GM15510 (cell line): ENCODE data around the gene DNAJC7.

ENCODE experiments used
- POLR2A ChIP-seq: IDR thresholded peaks from 3 replicates; pipeline ENCODE4 v1.6.1; 2011; ENCODE audit warnings: borderline replicate concordance; ENCODE audit not compliant: insufficient read length; ENCODE audit errors: extremely low read depth

Gene DNAJC7

DNA sequence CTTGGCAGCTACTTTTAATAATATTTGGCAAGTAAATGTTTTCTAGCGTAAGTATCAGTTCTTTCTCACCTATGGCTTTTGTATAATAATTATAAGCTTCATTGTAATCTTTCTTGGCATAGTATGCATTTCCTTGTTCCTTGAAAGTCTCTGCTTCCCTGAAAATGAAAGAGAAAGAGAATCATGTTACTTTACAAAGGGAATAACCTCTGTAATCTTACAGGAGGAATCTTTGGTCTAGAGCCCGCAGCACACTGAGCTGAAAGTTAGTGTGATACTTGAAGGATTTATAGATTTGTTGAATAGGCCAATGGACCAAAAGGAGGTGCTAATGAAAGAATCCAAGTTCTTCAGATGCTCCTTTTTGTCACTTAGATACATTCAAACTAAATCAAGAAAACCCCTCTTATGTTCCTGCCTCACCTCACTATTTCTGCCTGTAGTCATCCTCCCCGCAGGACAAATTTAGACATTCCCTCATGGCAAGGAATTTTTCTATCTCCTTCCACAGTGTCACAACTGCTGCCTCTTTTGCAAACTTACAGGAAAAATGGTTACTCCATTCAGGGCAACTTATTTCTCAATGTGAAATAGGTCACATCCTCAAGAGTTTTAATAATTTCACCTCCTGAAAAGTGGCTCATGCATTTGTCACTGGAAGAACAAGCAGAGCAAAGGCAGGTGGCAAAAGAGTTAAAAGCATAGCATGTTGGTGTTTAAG, 16.7 kb downstream of the DNAJC7 start:
- no peak for TF ChIP-seq POLR2A

- no peak for TF ChIP-seq POLR2A
These were observed 18.7 kb downstream of the DNAJC7 start for GRCh38 chr17:41998497-41998896.

DNA sequence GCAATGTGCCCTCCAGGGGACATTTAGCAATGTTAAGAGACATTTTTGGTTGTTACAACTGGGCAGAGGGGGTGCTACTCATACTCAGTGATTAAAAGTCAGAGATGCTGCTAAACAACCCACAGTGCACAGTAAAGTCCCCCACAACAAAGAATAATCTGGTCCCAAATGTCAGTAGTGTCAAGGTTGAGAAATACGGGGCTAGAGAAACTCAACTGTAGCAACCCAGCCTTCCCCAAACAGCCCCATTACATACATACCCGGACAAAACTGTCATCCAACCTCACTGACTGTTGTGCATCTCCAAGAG, 20.4 kb downstream of the DNAJC7 start:
- TF ChIP-seq POLR2A: no peak

DNA sequence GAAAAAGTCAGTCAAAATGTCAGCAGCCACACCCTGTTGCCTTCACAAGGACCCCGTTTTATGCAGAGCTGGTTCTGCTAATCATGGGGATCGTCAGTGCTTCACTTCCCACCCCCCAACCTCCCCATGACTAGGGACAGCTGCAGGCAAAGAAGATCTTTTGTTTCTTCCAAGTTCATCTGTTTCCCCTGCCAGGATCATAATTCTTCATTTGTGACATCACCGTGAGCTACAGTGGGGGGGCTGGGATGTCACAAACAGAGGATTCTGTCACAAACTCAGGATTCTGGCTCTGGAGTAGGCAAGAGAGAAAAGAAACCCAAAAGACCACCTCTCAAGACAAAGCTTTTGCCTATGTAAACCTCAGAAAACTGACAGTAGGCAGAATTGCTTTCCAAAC, 24.7 kb downstream of the DNAJC7 start:
- TF ChIP-seq POLR2A: no peak

DNA sequence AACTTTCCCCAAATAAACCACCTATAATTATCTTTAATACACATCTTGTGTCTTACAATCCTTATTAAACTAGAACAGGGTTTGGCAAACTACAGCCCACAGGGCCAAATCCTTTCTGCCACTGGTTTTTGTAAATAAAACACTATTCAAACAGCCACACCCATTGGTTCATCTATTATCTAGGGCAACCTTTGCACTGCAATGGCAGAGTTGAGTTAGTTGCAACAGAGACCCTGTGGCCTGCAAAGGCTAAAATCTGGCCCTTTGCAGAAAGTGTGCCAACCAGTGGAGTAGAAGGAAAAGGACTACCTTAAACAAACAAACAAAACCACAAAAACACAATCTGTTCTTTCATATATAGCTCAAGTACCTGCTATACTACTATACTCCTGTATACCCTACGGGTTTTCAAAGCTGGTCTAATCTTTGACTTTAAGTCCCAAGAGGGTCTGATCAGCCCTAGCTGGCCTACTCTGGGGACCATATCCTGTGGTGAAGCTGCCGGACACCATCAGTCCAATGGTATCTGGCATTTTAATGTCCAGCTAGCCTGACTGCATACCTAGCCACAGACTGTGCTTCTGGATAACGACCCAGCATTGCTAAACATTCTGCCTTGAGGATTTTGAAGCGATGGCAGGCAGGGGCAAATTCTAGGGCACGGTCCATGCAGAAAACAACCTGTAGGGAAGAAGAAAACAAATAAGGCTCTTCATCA, 27.4 kb downstream of the DNAJC7 start:
- no peak for TF ChIP-seq POLR2A

DNA sequence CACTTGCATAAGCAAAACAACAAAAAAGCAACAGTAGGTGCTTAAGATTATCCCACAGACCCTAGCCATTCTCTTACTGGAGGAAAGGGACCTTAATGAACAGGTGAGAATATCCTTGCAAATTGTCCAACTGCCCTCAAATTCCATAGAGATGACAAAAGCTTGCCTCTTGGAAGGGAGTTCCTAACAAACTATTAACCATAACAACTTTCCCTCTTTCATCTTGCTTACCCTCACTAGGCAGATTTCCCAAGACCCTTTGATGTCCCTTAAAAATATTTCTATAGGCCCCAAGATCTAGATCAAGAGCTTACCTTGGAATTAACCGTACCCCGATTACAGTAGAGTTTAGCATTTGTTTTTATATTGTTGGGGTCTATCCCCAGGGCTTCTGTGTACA, 28.8 kb downstream of the DNAJC7 start:
- TF ChIP-seq POLR2A: no peak

- no peak for TF ChIP-seq POLR2A
These were observed 29.6 kb downstream of the DNAJC7 start for GRCh38 chr17:41987642-41988041.

DNA sequence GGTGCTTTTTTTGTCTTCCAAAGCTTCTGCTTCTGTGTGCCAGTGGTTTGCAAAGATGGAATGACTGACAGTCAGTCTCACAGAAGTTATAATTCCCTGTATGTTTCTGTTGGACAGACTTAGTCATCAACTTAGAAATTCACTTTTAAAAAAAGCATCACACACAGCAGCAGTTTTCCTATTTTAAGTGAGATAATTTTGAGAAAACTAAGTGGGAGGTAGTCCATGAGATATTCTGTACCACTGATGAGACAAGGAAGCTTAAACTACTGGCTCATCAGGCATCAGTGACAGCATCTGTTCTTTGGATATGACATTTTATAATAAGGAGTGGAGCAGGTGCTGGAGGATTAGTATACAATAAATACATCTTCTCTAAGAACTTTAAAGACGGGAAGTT, 30.6 kb downstream of the DNAJC7 start:
- TF ChIP-seq POLR2A: no peak

- TF ChIP-seq POLR2A: no peak
These were observed 31.3 kb downstream of the DNAJC7 start for GRCh38 chr17:41985919-41986318.

DNA sequence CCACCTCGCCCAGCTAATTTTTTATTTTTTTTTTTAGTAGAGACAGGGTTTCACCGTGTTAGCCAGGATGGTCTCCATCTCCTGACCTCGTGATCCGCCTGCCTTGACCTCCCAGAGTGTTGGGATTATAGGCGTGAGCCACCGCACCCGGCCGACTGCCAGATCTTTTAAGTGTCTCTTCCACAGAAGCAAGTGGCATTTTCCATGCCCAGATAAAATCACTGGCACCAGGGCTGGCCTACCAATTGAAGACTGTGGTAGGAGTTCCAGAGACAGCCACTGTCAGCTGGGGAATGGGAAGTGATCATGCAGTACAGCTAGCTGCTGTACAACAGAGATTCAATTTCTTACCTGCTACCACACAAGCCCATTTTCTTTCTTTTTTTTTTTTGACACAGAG, 32.8 kb downstream of the DNAJC7 start:
- TF ChIP-seq POLR2A: no peak

- TF ChIP-seq POLR2A: no peak
These were observed 35.0 kb downstream of the DNAJC7 start for GRCh38 chr17:41982026-41982760.

- TF ChIP-seq POLR2A: no peak
These were observed 39.2 kb downstream of the DNAJC7 start for GRCh38 chr17:41977991-41978390.

DNA sequence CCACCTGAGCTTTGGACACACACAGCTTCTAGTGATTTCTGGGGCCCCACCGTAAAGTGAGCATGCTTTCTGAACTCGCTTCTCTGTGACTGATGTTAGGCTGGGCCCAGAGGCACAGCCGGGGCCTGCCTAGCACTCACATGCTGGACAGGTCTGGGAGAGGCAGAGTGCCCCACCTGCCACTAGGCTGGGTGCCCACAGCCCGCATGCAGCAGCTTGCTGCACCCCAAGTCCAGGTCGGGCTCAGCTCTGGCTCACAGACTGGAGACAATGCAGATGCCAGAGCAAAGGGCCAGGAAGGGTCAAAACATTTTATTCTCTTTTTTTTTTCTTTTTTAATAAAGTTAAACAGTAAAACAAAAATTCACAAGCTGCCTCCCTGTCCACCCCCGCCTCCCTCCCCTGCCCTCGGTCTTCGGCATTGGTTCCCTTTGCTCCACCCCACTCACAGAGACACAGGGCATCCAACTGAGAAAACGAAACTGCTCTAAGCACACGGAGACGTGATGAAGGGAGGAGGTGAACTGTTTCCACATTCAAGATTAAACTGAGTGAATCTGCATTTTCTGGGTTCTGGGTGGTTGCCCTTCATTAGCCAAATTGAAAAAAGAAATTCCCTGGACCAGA, 41.0 kb downstream of the DNAJC7 start:
- no peak for TF ChIP-seq POLR2A

- TF ChIP-seq POLR2A: no peak
These were observed 41.8 kb downstream of the DNAJC7 start for GRCh38 chr17:41975099-41976083.
